Measurements from ENCODE around the gene KHDC4. TPM values are rescaled to one million over a fixed set of nuclear protein-coding genes. Genes with fewer than 3 reads are reported as not detected.

KHDC4 gene
- total and polyA plus RNA-seq, 10 of the 15 experiments (the other 5 are each of a cell fraction or from before 2014, with no cell fraction given): 11.7 to 109 (median 41.9) TPM

- TF ChIP-seq SMAD5 (IDR thresholded peaks at IDR 0.05; ENCODE audit: low read depth) (no peak), NR2F1 (conservative IDR thresholded peaks at IDR 0.05) (peak; percentile 84), ZSCAN29 (IDR thresholded peaks at IDR 0.05) (no peak), PBX3 (IDR thresholded peaks at IDR 0.05; ENCODE audit: insufficient replicate concordance, low read depth, low read length) (no peak), ESRRA (IDR thresholded peaks at IDR 0.05; ENCODE audit: low read length) (no peak), TARDBP (IDR thresholded peaks at IDR 0.05; ENCODE audit: borderline replicate concordance) (no peak), BRCA1 (IDR thresholded peaks at IDR 0.05; ENCODE audit: low read depth, low read length) (no peak), POLR2AphosphoS2 (IDR thresholded peaks at IDR 0.05; ENCODE audit: low read depth, low read length) (no peak), SKIL (IDR thresholded peaks at IDR 0.05; ENCODE audit: low read depth, poor library complexity, severe bottlenecking) (no peak), STAT1 (conservative IDR thresholded peaks at IDR 0.05) (0 out of 2 replicates have a peak, but pooled peaks have one; percentile 26), HDAC2 (IDR thresholded peaks at IDR 0.05) (no peak), GABPA (IDR thresholded peaks at IDR 0.05; ENCODE audit: low read depth) (no peak)
- TF ChIP-seq, protein P1, sequence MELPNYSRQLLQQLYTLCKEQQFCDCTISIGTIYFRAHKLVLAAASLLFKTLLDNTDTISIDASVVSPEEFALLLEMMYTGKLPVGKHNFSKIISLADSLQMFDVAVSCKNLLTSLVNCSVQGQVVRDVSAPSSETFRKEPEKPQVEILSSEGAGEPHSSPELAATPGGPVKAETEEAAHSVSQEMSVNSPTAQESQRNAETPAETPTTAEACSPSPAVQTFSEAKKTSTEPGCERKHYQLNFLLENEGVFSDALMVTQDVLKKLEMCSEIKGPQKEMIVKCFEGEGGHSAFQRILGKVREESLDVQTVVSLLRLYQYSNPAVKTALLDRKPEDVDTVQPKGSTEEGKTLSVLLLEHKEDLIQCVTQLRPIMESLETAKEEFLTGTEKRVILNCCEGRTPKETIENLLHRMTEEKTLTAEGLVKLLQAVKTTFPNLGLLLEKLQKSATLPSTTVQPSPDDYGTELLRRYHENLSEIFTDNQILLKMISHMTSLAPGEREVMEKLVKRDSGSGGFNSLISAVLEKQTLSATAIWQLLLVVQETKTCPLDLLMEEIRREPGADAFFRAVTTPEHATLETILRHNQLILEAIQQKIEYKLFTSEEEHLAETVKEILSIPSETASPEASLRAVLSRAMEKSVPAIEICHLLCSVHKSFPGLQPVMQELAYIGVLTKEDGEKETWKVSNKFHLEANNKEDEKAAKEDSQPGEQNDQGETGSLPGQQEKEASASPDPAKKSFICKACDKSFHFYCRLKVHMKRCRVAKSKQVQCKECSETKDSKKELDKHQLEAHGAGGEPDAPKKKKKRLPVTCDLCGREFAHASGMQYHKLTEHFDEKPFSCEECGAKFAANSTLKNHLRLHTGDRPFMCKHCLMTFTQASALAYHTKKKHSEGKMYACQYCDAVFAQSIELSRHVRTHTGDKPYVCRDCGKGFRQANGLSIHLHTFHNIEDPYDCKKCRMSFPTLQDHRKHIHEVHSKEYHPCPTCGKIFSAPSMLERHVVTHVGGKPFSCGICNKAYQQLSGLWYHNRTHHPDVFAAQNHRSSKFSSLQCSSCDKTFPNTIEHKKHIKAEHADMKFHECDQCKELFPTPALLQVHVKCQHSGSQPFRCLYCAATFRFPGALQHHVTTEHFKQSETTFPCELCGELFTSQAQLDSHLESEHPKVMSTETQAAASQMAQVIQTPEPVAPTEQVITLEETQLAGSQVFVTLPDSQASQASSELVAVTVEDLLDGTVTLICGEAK (IDR thresholded peaks at IDR 0.05; ENCODE audit: borderline replicate concordance): no peak
- TF ChIP-seq, protein P2, sequence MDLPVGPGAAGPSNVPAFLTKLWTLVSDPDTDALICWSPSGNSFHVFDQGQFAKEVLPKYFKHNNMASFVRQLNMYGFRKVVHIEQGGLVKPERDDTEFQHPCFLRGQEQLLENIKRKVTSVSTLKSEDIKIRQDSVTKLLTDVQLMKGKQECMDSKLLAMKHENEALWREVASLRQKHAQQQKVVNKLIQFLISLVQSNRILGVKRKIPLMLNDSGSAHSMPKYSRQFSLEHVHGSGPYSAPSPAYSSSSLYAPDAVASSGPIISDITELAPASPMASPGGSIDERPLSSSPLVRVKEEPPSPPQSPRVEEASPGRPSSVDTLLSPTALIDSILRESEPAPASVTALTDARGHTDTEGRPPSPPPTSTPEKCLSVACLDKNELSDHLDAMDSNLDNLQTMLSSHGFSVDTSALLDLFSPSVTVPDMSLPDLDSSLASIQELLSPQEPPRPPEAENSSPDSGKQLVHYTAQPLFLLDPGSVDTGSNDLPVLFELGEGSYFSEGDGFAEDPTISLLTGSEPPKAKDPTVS (IDR thresholded peaks at IDR 0.05; ENCODE audit: low read depth, low read length): no peak
- TF ChIP-seq, protein P3, sequence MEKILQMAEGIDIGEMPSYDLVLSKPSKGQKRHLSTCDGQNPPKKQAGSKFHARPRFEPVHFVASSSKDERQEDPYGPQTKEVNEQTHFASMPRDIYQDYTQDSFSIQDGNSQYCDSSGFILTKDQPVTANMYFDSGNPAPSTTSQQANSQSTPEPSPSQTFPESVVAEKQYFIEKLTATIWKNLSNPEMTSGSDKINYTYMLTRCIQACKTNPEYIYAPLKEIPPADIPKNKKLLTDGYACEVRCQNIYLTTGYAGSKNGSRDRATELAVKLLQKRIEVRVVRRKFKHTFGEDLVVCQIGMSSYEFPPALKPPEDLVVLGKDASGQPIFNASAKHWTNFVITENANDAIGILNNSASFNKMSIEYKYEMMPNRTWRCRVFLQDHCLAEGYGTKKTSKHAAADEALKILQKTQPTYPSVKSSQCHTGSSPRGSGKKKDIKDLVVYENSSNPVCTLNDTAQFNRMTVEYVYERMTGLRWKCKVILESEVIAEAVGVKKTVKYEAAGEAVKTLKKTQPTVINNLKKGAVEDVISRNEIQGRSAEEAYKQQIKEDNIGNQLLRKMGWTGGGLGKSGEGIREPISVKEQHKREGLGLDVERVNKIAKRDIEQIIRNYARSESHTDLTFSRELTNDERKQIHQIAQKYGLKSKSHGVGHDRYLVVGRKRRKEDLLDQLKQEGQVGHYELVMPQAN (conservative IDR thresholded peaks at IDR 0.05): no peak
- TF ChIP-seq, protein P4, sequence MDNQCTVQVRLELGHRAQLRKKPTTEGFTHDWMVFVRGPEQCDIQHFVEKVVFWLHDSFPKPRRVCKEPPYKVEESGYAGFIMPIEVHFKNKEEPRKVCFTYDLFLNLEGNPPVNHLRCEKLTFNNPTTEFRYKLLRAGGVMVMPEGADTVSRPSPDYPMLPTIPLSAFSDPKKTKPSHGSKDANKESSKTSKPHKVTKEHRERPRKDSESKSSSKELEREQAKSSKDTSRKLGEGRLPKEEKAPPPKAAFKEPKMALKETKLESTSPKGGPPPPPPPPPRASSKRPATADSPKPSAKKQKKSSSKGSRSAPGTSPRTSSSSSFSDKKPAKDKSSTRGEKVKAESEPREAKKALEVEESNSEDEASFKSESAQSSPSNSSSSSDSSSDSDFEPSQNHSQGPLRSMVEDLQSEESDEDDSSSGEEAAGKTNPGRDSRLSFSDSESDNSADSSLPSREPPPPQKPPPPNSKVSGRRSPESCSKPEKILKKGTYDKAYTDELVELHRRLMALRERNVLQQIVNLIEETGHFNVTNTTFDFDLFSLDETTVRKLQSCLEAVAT (IDR thresholded peaks at IDR 0.05): 0 out of 2 replicates have a peak, but pooled peaks have one; percentile 49
Measured at GRCh38 chr1:155970531-155971167, 36.4 kb upstream of the KHDC4 start (continued).
